ENCODE data around the gene LPP. TPM values are rescaled to one million over a fixed set of nuclear protein-coding genes. Genes with fewer than 3 reads are reported as not detected.
A peak's percentile ranks its signal among the peaks of the same experiment; 100 is the strongest.

Gene LPP
- total RNA-seq, 3 donors from 2014 or later: 262 to 816 (median 325) TPM

DNA sequence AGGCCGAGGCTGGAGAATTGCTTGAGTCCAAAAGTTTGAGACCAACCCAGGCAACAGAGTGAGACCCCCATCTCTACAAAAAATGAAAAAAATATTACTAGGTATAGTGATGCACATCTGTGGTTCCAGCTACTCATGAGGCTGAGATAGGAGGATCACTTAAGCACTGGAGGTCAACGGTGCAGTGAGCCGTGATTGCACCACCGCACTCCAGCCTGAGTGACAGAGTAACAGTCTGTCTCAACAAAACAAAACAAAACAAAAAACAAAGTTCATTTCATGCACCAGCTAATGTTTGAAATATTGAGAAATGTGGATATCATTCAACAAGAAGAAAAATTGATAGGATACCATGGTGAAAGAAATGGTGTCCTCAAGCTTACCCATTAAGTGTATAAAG, 567.4 kb downstream of the LPP start:
- DNase-seq: no peak
- ATAC-seq: no peak

GRCh38 chr3:188721990-188722389, 568.0 kb downstream of the LPP start:
- ATAC-seq (peak; percentile 80), DNase-seq (no peak)
- Histone ChIP-seq H3K36me3 (ENCODE audit: low read depth) (no peaks in the 10 kb centered on the region), H3K9me3 (no peaks in the 10 kb centered on the region), H3K4me3 (no peak overlapping the region), H3K4me1 (ENCODE audit: low read depth) (no peaks in the 10 kb centered on the region)
- TF ChIP-seq CTCF (IDR thresholded peaks at IDR 0.05): no peak
- intact Hi-C loops (cut with DNase I, micrococcal nuclease): no loop called here

More for the DNA sequence above, 567.4 kb downstream of the LPP start:
- intact Hi-C loops (cut with DNase I, micrococcal nuclease): no loop called here
- Histone ChIP-seq H3K4me3 (no peak overlapping the region), H3K9me3 (no peaks in the 10 kb centered on the region), H3K36me3 (ENCODE audit: low read depth) (no peaks in the 10 kb centered on the region), H3K4me1 (ENCODE audit: low read depth) (no peaks in the 10 kb centered on the region)
- no peak for TF ChIP-seq CTCF (IDR thresholded peaks at IDR 0.05)

DNA sequence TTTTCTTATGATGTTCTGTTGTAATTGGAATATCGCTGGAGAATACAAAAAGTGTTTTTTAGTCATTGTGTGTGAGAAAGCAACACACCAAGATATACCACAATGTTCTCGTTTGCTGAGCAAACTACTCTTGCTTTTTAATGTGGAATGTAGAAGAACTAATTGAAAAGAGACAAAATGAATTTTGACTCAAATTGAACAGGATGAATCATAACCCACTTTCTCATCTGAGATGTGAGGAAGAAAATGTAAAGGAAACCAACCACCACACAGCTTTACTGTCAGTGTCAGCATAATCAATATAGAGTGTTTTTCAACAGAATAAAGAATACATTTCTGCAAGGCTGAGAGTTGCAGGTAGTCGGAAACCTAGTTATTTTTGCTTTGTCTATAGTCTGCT, 569.0 kb downstream of the LPP start:
- no peak for TF ChIP-seq CTCF (IDR thresholded peaks at IDR 0.05)
- Histone ChIP-seq H3K4me1 (ENCODE audit: low read depth) (no peaks in the 10 kb centered on the region), H3K9me3 (no peaks in the 10 kb centered on the region), H3K36me3 (ENCODE audit: low read depth) (no peaks in the 10 kb centered on the region), H3K4me3 (no peak overlapping the region)
- intact Hi-C loops (cut with DNase I, micrococcal nuclease): no loop called here
- no peak for ATAC-seq
- DNase-seq: no peak

GRCh38 chr3:188727052-188727451, 573.1 kb downstream of the LPP start:
- no peak for TF ChIP-seq CTCF (IDR thresholded peaks at IDR 0.05)
- H3K4me3 ChIP-seq: no peak overlapping the region
- H3K4me1 ChIP-seq (ENCODE audit: low read depth): no peaks in the 10 kb centered on the region
- ATAC-seq: no peak
- DNase-seq: no peak
- H3K9me3 ChIP-seq: no peaks in the 10 kb centered on the region
- H3K36me3 ChIP-seq (ENCODE audit: low read depth): no peaks in the 10 kb centered on the region
- intact Hi-C loops (cut with DNase I, micrococcal nuclease): no loop called here

- no peaks in the 10 kb centered on the region for H3K9me3 ChIP-seq
- H3K4me3 ChIP-seq: no peak overlapping the region
- TF ChIP-seq CTCF (IDR thresholded peaks at IDR 0.05): no peak
- no peaks in the 10 kb centered on the region for H3K4me1 ChIP-seq (ENCODE audit: low read depth)
- no peaks in the 10 kb centered on the region for H3K36me3 ChIP-seq (ENCODE audit: low read depth)
- intact Hi-C loops (cut with DNase I, micrococcal nuclease): no loop called here
- no peak for DNase-seq
- no peak for ATAC-seq
Measured at GRCh38 chr3:188728371-188728896, 574.5 kb downstream of the LPP start.

DNA sequence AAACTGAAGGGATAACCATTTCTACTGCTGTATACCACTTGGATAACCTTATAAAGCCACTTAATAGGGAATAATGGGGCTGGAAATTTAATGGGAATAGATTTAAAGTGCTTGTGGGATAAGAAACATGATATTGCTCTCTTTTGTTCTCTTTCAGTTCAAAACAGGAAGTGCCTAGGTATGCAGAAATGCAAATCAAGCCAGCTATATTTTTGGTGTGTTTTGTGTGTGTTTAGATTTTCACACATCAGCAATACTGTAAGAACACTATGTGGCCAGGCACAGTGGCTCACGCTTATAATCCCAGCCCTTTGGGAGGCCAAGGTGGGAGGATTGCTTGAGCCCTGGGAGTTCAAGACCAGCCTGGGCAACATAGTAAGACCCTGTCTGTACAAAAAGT, 575.5 kb downstream of the LPP start:
- no peak for DNase-seq
- no peaks in the 10 kb centered on the region for H3K9me3 ChIP-seq
- H3K4me1 ChIP-seq (ENCODE audit: low read depth): no peaks in the 10 kb centered on the region
- H3K36me3 ChIP-seq (ENCODE audit: low read depth): no peaks in the 10 kb centered on the region
- intact Hi-C loops (cut with DNase I, micrococcal nuclease): no loop called here
- ATAC-seq: no peak
- no peak overlapping the region for H3K4me3 ChIP-seq
- no peak for TF ChIP-seq CTCF (IDR thresholded peaks at IDR 0.05)
